NOMO-1 treated with DMSO at 0.1 percent for 48 hours (cell line): ENCODE measurements around the gene GLS.
A peak's percentile ranks its signal among the peaks of the same experiment; 100 is the strongest.
"Not testable (repeated sequence)": the region's sequence is repeated elsewhere in the genome, so short reads cannot be mapped to it uniquely, and the experiment has no call there.

ENCODE experiments used
- DNase-seq: peaks from one replicate; lab custom pipeline; 2025; ENCODE audit not compliant: unreplicated experiment; lab: John Stamatoyannopoulos, UW

The GLS gene

GRCh38 chr2:190882856-190883582 is 2.4 kb downstream of the GLS start:
- peak; percentile 55 for DNase-seq

GRCh38 chr2:190885844-190886243 is 5.2 kb downstream of the GLS start:
- not testable (repeated sequence) for DNase-seq

GRCh38 chr2:190887089-190887488 is 6.5 kb downstream of the GLS start:
- peak; percentile 5 for DNase-seq

- no peak for DNase-seq
Measured at GRCh38 chr2:190888449-190888848, 7.8 kb downstream of the GLS start.

- no peak for DNase-seq
Measured at GRCh38 chr2:190889175-190889943, 8.7 kb downstream of the GLS start.

- peak; percentile 87 for DNase-seq
Measured at GRCh38 chr2:190891372-190891771, 10.8 kb downstream of the GLS start.

GRCh38 chr2:190891889-190892288 is 11.3 kb downstream of the GLS start:
- DNase-seq: no peak

GRCh38 chr2:190893157-190893556 is 12.5 kb downstream of the GLS start:
- no peak for DNase-seq

- DNase-seq: no peak
Measured at GRCh38 chr2:190896477-190896876, 15.9 kb downstream of the GLS start.

GRCh38 chr2:190903693-190904450 is 23.3 kb downstream of the GLS start:
- no peak for DNase-seq

- DNase-seq: no peak
Measured at GRCh38 chr2:190904640-190905261, 24.1 kb downstream of the GLS start.

GRCh38 chr2:190908532-190908931 is 27.9 kb downstream of the GLS start:
- no peak for DNase-seq

- DNase-seq: no peak
Measured at GRCh38 chr2:190909680-190910079, 29.1 kb downstream of the GLS start.

GRCh38 chr2:190910341-190911136 is 29.9 kb downstream of the GLS start:
- no peak for DNase-seq

GRCh38 chr2:190911813-190912212 is 31.2 kb downstream of the GLS start:
- no peak for DNase-seq

- no peak for DNase-seq
Measured at GRCh38 chr2:190912726-190913125, 32.1 kb downstream of the GLS start.

GRCh38 chr2:190913725-190914124 is 33.1 kb downstream of the GLS start:
- no peak for DNase-seq

- no peak for DNase-seq
Measured at GRCh38 chr2:190916829-190917228, 36.2 kb downstream of the GLS start.

GRCh38 chr2:190920085-190920484 is 39.5 kb downstream of the GLS start:
- no peak for DNase-seq

GRCh38 chr2:190922376-190922775 is 41.8 kb downstream of the GLS start:
- no peak for DNase-seq
